ENCODE results near the gene LSG1. TPM values are rescaled to one million over a fixed set of nuclear protein-coding genes. Genes with fewer than 3 reads are reported as not detected.

The LSG1 gene
- total RNA-seq, 4 donors from 2014 or later, result 19.9 to 35.0 (median 32.6) TPM

- Histone ChIP-seq H3K9me3 (no peaks in the 10 kb centered on the region), H3K27ac (replicated peaks in 1 of 4) (peak overlapping the region in 1 of 4 donors; percentile 44), H3K36me3 (peaks cover 36 to 80% (median 58%) of the 10 kb centered on the region in 4 donors), H3K4me1 (no peaks in the 10 kb centered on the region), H3K27me3 (no peaks in the 10 kb centered on the region), H3K4me3 (no peak overlapping the region)
- TF ChIP-seq EP300 (IDR thresholded peaks at IDR 0.05) (no peak), POLR2A (IDR thresholded peaks at IDR 0.05; ENCODE audit: low read depth) (no peak), POLR2AphosphoS5 (IDR thresholded peaks at IDR 0.05) (no peak), CTCF (IDR thresholded peaks at IDR 0.05) (no peak)
- DNase-seq (ENCODE audit: extremely low spot score), result no peak
- intact Hi-C loops (cut with DNase I), result no loop called here
- 79% methylated on average over 5 of the region's 5 CpGs for WGBS
Measured at GRCh38 chr3:194658477-194659242, 13.3 kb downstream of the LSG1 start.

- H3K4me3 ChIP-seq, result no peak overlapping the region
- TF ChIP-seq CTCF (IDR thresholded peaks at IDR 0.05), result no peak
- no peak for TF ChIP-seq EP300 (IDR thresholded peaks at IDR 0.05)
- TF ChIP-seq POLR2AphosphoS5 (IDR thresholded peaks at IDR 0.05), result no peak
- no peak for TF ChIP-seq POLR2A (IDR thresholded peaks at IDR 0.05; ENCODE audit: low read depth)
- H3K36me3 ChIP-seq, result peaks cover 44 to 83% (median 63%) of the 10 kb centered on the region in 4 donors
- 90% methylated on average over 7 of the region's 7 CpGs for WGBS
- no peak overlapping the region for H3K27ac ChIP-seq (replicated peaks in 1 of 4)
- no peaks in the 10 kb centered on the region for H3K27me3 ChIP-seq
- DNase-seq (ENCODE audit: extremely low spot score), result no peak
- intact Hi-C loops (cut with DNase I), result no loop called here
- H3K9me3 ChIP-seq, result no peaks in the 10 kb centered on the region
- H3K4me1 ChIP-seq, result no peaks in the 10 kb centered on the region
Measured at GRCh38 chr3:194657439-194657838, 14.6 kb downstream of the LSG1 start.

- TF ChIP-seq POLR2A (IDR thresholded peaks at IDR 0.05; ENCODE audit: low read depth), result no peak
- TF ChIP-seq EP300 (IDR thresholded peaks at IDR 0.05), result no peak
- no peak for TF ChIP-seq CTCF (IDR thresholded peaks at IDR 0.05)
- TF ChIP-seq POLR2AphosphoS5 (IDR thresholded peaks at IDR 0.05), result no peak
- WGBS, result 89% methylated on average over 5 of the region's 5 CpGs
- Histone ChIP-seq H3K4me3 (no peak overlapping the region), H3K4me1 (no peaks in the 10 kb centered on the region), H3K36me3 (peaks cover 65 to 85% (median 71%) of the 10 kb centered on the region in 4 donors), H3K9me3 (no peaks in the 10 kb centered on the region), H3K27ac (replicated peaks in 1 of 4) (no peak overlapping the region), H3K27me3 (no peaks in the 10 kb centered on the region)
- no peak for DNase-seq (ENCODE audit: extremely low spot score)
- intact Hi-C loops (cut with DNase I), result no loop called here
Measured at GRCh38 chr3:194654443-194654842, 17.5 kb downstream of the LSG1 start.

GRCh38 chr3:194647747-194648146, 24.2 kb downstream of the LSG1 start:
- H3K27me3 ChIP-seq, result no peaks in the 10 kb centered on the region
- 85% methylated on average over 3 of the region's 3 CpGs for WGBS
- H3K9me3 ChIP-seq, result no peaks in the 10 kb centered on the region
- H3K4me1 ChIP-seq, result no peaks in the 10 kb centered on the region
- no peak for DNase-seq (ENCODE audit: extremely low spot score)
- peaks cover 56 to 96% (median 91%) of the 10 kb centered on the region in 4 donors for H3K36me3 ChIP-seq
- no peak overlapping the region for H3K4me3 ChIP-seq
- intact Hi-C loops (cut with DNase I), result no loop called here
- no peak overlapping the region for H3K27ac ChIP-seq (replicated peaks in 1 of 4)
- no peak for TF ChIP-seq POLR2A (IDR thresholded peaks at IDR 0.05; ENCODE audit: low read depth)
- TF ChIP-seq CTCF (IDR thresholded peaks at IDR 0.05), result no peak
- no peak for TF ChIP-seq POLR2AphosphoS5 (IDR thresholded peaks at IDR 0.05)
- TF ChIP-seq EP300 (IDR thresholded peaks at IDR 0.05), result no peak
